Muscle of leg (tissue), 11 donors: ENCODE results near the gene SPTBN5. TPM values are rescaled to one million over a fixed set of nuclear protein-coding genes. Genes with fewer than 3 reads are reported as not detected.

ENCODE experiments used
- DNase-seq: peaks from one replicate; pipeline ENCODE4 v3.0.0; 2013
- H3K27ac ChIP-seq: one replicate; pipeline ENCODE4 v1.5.1; 2013; ENCODE audit warnings: mild to moderate bottlenecking, low read length, control low read depth
- H3K27me3 ChIP-seq: one replicate; pipeline ENCODE4 v1.6.1; 2013; ENCODE audit warnings: low read length; ENCODE audit not compliant: control insufficient read depth, insufficient read depth
- H3K36me3 ChIP-seq: one replicate; pipeline ENCODE4 v1.6.1; 2013; ENCODE audit warnings: low read length; ENCODE audit not compliant: control insufficient read depth, insufficient read depth
- H3K4me1 ChIP-seq: one replicate; pipeline ENCODE4 v1.6.1; 2013; ENCODE audit warnings: low read length; ENCODE audit not compliant: control insufficient read depth, insufficient read depth
- H3K4me3 ChIP-seq: one replicate; pipeline ENCODE4 v1.5.1; 2013; ENCODE audit warnings: low read length, control low read depth
- H3K9me3 ChIP-seq: replicated peaks from 2 replicates; pipeline ENCODE4 v1.6.1; 2013; ENCODE audit warnings: low read depth, low read length; ENCODE audit not compliant: control insufficient read depth
- WGBS: methylation state at CpG from one replicate; pipeline ENCODE4 v1.1.5; 2013; ENCODE audit warnings: missing lambda C conversion rate; ENCODE audit not compliant: insufficient coverage; 5-methylcytosine and 5-hydroxymethylcytosine counted together
- polyA plus RNA-seq, 8 donors: library from polyadenylated mRNA; unstranded; fragments of 120-200 nt; gene quantifications; one replicate each; pipeline versions ENCODE4 v1.2.1 to v1.2.3, GENCODE V29; 2013; ENCODE audit warnings: inconsistent platforms in 1 of 8, low replicate concordance in 1 of 8; ENCODE audit not compliant: insufficient read length in 8 of 8, insufficient read depth in 1 of 8
- total RNA-seq: library from RNA; stranded (reverse); fragments of 120-200 nt; gene quantifications from one replicate; pipeline ENCODE4 v1.2.4, GENCODE V29; 2013

Gene SPTBN5
- total and polyA plus RNA-seq, 9 donors: 1.8 to 9.4 (median 4.1) TPM

DNA sequence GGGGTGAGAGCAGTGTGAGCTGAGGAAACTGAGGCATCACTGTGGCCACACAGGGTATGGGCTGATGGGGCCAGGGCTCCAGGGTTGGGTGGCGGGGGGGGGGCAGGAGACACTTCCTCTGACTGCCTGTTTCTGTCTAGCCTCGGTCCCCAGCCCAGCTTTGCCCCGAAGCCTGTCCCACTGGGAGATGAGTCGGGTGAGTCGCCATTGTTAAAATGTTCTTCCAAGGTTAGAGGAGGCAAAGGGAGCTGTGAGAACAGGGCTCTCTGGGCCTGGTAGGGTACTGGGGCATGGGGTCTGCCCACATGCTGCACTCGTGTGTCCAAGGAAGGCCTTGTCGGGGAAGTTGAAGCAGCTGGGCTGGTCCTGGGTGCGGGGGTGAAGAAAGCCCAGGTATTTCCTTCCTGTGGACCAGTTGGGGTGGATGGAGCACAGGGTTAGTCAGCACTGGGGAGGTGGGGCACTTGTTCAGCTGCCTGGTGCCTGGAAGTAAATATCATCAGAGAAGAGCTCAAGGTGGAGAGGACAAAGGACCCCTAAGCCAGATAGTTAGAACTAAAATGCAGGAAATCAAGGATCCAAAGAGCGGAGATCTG is 74.3 kb downstream of the SPTBN5 start:
- Histone ChIP-seq H3K27me3 (no peaks in the 10 kb centered on the region), H3K4me3 (no peak overlapping the region), H3K4me1 (no peaks in the 10 kb centered on the region), H3K27ac (no peak overlapping the region), H3K36me3 (peaks cover 88% of the 10 kb centered on the region), H3K9me3 (no peaks in the 10 kb centered on the region)
- WGBS: 92% methylated on average over 8 of the region's 9 CpGs
- DNase-seq: no peak

DNA sequence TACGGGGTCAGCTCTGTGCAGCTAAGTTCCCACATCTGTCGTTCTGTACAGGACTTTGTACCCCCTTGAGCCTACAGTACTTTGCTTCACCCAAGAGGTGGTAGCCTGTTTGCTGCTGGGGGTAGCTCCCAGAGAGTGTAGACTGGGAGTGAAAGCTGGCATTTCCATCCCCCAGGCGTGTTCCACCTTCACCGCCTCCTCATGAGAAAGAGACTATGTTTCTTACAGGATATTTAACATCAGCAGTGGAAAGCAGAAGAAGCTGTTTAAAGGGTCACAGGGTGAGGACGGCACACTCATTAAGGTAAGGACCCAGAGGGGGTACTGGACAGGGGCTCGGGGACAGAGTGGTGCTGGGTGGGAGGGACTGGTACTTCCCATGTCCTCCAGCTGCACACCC is 76.1 kb downstream of the SPTBN5 start:
- H3K4me1 ChIP-seq: no peaks in the 10 kb centered on the region
- no peak overlapping the region for H3K27ac ChIP-seq
- no peaks in the 10 kb centered on the region for H3K9me3 ChIP-seq
- no peak for DNase-seq
- WGBS: 85% methylated on average over 3 of the region's 6 CpGs
- H3K27me3 ChIP-seq: no peaks in the 10 kb centered on the region
- no peak overlapping the region for H3K4me3 ChIP-seq
- peaks cover 87% of the 10 kb centered on the region for H3K36me3 ChIP-seq

DNA sequence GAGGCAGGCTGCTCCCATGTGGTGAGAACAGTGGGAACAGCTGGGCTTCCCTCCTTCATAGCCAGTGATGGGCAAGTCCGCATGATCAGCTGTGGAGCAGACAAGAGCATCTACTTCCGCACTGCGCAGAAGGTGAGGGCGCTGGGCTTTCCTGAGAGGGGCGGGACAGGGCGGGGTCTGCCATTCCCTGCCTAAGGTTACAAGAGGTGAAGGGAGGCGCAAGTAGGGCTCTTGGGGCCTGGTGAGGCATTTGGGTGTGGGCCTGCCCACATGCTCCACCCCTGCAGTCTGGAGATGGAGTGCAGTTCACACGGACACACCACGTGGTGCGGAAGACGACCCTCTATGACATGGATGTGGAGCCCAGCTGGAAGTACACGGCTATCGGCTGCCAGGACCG is 76.5 kb downstream of the SPTBN5 start:
- no peak for DNase-seq
- Histone ChIP-seq H3K9me3 (no peaks in the 10 kb centered on the region), H3K27me3 (no peaks in the 10 kb centered on the region), H3K4me3 (no peak overlapping the region), H3K36me3 (peaks cover 86% of the 10 kb centered on the region), H3K4me1 (no peaks in the 10 kb centered on the region), H3K27ac (no peak overlapping the region)
- 92% methylated on average over 10 of the region's 14 CpGs for WGBS

DNA sequence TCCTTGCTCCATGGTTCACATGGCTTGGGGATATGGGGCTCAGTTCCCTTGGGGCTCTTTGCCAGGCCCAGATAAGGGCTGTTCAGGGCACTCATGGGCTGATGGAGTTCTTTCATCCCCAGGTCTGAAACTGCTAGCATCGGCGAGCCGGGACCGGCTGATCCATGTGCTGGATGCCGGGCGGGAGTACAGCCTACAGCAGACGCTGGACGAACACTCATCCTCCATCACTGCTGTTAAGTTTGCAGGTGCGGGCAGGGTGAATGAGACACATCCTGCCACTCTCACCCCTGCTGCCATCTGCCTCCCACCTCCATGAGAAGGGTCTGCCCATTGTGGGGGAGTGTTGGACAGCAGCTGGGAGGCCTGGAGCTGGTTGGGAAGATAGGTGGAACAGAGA is 77.1 kb downstream of the SPTBN5 start:
- Histone ChIP-seq H3K4me3 (no peak overlapping the region), H3K9me3 (no peaks in the 10 kb centered on the region), H3K4me1 (no peaks in the 10 kb centered on the region), H3K27ac (no peak overlapping the region), H3K27me3 (no peaks in the 10 kb centered on the region), H3K36me3 (peaks cover 86% of the 10 kb centered on the region)
- DNase-seq: no peak
- WGBS: 98% methylated on average over 8 of the region's 9 CpGs

- Histone ChIP-seq H3K4me3 (no peak overlapping the region), H3K4me1 (peaks cover 3% of the 10 kb centered on the region), H3K9me3 (no peaks in the 10 kb centered on the region), H3K27ac (no peak overlapping the region), H3K36me3 (peaks cover 67% of the 10 kb centered on the region), H3K27me3 (no peaks in the 10 kb centered on the region)
- no peak for DNase-seq
- no CpG with 5 or more reads among the region's 5 CpGs for WGBS
Measured at GRCh38 chr15:41814534-41814933, 79.3 kb downstream of the SPTBN5 start.

DNA sequence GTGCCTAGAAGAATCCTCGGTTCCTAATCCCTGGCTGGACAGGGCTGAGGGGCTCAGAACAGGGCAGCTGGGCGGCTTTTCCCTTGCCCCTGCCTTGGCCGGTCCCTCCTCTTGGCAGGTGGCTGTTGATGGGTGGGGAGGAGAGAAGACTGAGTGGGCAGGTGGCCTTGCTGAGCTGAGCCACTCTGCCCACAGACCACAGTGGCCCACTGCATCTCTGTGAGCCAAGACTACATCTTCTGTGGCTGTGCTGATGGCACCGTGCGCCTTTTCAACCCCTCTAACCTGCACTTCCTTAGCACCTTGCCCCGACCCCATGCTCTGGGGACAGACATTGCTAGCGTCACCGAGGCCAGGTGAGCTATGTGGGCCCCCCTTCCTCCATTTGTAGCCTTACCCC is 80.4 kb downstream of the SPTBN5 start:
- H3K36me3 ChIP-seq: peaks cover 60% of the 10 kb centered on the region
- H3K27me3 ChIP-seq: no peaks in the 10 kb centered on the region
- no peak for DNase-seq
- H3K9me3 ChIP-seq: no peaks in the 10 kb centered on the region
- no peak overlapping the region for H3K4me3 ChIP-seq
- H3K4me1 ChIP-seq: peaks cover 3% of the 10 kb centered on the region
- WGBS: 100% methylated on average over 3 of the region's 8 CpGs
- H3K27ac ChIP-seq: no peak overlapping the region

DNA sequence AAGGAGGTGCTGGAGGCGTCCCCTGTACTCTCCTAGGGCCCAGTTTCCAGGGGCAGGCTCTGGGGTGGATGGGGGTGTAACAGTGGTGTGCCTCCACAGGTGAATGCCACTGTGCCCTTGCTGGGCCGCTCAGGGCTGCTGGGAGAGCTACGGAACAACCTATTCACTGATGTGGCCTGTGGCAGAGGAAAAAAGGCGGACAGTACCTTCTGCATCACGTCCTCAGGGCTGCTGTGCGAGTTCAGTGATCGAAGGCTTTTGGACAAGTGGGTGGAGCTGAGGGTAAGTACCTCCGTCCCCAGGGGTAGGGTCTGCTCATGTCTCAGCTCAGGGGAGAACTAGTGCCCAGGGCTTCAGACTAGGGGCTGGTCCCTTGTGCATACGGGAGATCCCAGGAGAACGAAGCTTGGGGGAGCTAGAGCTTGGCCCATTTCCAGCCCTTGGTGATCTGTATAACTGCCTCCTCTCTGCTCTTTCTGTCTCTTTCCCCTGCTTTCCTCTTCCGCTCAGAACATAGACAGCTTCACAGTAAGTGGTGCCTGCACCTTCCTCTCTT is 81.0 kb downstream of the SPTBN5 start:
- WGBS: 89% methylated on average over 10 of the region's 11 CpGs
- DNase-seq: no peak
- peaks cover 55% of the 10 kb centered on the region for H3K36me3 ChIP-seq

GRCh38 chr15:41811432-41812195 is 82.2 kb downstream of the SPTBN5 start:
- H3K27me3 ChIP-seq: no peaks in the 10 kb centered on the region
- 60% methylated on average over 11 of the region's 18 CpGs for WGBS
- H3K27ac ChIP-seq: no peak overlapping the region
- peaks cover 3% of the 10 kb centered on the region for H3K4me1 ChIP-seq
- no peaks in the 10 kb centered on the region for H3K9me3 ChIP-seq
- no peak overlapping the region for H3K4me3 ChIP-seq
- peak; percentile 90 for DNase-seq
- H3K36me3 ChIP-seq: peaks cover 47% of the 10 kb centered on the region

More for the DNA sequence above, 81.0 kb downstream of the SPTBN5 start:
- H3K9me3 ChIP-seq: no peaks in the 10 kb centered on the region
- peaks cover 3% of the 10 kb centered on the region for H3K4me1 ChIP-seq
- H3K27me3 ChIP-seq: no peaks in the 10 kb centered on the region
- H3K4me3 ChIP-seq: no peak overlapping the region
- H3K27ac ChIP-seq: no peak overlapping the region

GRCh38 chr15:41810651-41811431 is 83.0 kb downstream of the SPTBN5 start:
- no peak overlapping the region for H3K4me3 ChIP-seq
- peaks cover 3% of the 10 kb centered on the region for H3K4me1 ChIP-seq
- H3K9me3 ChIP-seq: no peaks in the 10 kb centered on the region
- H3K36me3 ChIP-seq: peaks cover 43% of the 10 kb centered on the region
- DNase-seq: no peak
- 78% methylated on average over 3 of the region's 5 CpGs for WGBS
- H3K27ac ChIP-seq: no peak overlapping the region
- no peaks in the 10 kb centered on the region for H3K27me3 ChIP-seq
